ENCODE data around the gene MIEF2. TPM values are rescaled to one million over a fixed set of nuclear protein-coding genes. Genes with fewer than 3 reads are reported as not detected.
A peak's percentile ranks its signal among the peaks of the same experiment; 100 is the strongest.

The MIEF2 gene
- total RNA-seq, 1 donor from 2014 or later: 48.0 TPM

DNA sequence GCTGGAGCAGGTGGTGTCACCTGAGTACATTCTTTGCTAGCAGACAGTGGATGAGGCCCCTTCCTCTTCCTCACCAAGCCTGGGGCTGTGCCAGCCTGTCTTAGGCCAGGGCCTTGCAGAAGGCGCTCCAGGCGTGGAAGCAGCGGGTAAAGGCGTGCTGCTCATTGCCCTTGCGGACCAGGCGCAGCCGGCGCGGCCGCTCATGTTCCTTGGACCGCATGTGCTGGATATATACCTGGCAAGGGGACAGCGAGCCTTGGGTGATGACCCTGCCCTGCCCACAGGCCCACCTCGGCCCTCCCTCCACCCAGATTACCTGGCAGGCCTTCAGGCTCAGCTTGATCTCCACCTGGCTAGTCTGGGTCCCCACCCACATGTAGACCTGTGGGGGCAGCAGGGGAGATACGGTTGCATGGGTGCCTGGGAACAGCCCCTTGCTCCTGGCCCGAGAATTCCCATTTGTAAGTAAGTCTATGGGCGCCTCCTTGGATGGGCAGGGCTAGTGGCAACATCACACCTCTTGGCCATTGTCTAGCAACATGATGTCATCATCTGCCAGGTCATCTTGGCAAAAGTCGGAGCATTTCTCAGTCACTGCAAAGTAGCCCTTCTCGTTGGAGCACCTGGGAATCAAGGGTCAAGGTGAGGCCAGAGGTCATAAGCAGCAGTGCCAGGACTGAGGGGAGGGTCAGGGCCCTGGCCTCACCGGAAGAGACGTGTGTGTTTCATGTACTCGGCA, 15.3 kb upstream of the MIEF2 start:
- no peak overlapping the region for H3K4me3 ChIP-seq (ENCODE audit: low read depth, low read length)
- DNase-seq (ENCODE audit: low read depth): no peak
- TF ChIP-seq CTCF (conservative IDR thresholded peaks at IDR 0.05; ENCODE audit: low read depth, low read length): no peak

- H3K4me3 ChIP-seq (ENCODE audit: low read depth, low read length): no peak overlapping the region
- TF ChIP-seq CTCF (conservative IDR thresholded peaks at IDR 0.05; ENCODE audit: low read depth, low read length): no peak
- DNase-seq (ENCODE audit: low read depth): no peak
These were observed 14.2 kb upstream of the MIEF2 start for GRCh38 chr17:18246109-18246725.

- no peak for TF ChIP-seq CTCF (conservative IDR thresholded peaks at IDR 0.05; ENCODE audit: low read depth, low read length)
- no peak for DNase-seq (ENCODE audit: low read depth)
- H3K4me3 ChIP-seq (ENCODE audit: low read depth, low read length): no peak overlapping the region
These were observed 13.4 kb upstream of the MIEF2 start for GRCh38 chr17:18246880-18247612.

- H3K4me3 ChIP-seq (ENCODE audit: low read depth, low read length): no peak overlapping the region
- no peak for TF ChIP-seq CTCF (conservative IDR thresholded peaks at IDR 0.05; ENCODE audit: low read depth, low read length)
- no peak for DNase-seq (ENCODE audit: low read depth)
These were observed 12.9 kb upstream of the MIEF2 start for GRCh38 chr17:18247613-18248001.

GRCh38 chr17:18248300-18248731, 12.1 kb upstream of the MIEF2 start:
- TF ChIP-seq CTCF (conservative IDR thresholded peaks at IDR 0.05; ENCODE audit: low read depth, low read length): peak; percentile 73
- no peak for DNase-seq (ENCODE audit: low read depth)

GRCh38 chr17:18248811-18249210, 11.7 kb upstream of the MIEF2 start:
- no peak for TF ChIP-seq CTCF (conservative IDR thresholded peaks at IDR 0.05; ENCODE audit: low read depth, low read length)
- no peak for DNase-seq (ENCODE audit: low read depth)

More at GRCh38 chr17:18248300-18248731, 12.1 kb upstream of the MIEF2 start:
- H3K4me3 ChIP-seq (ENCODE audit: low read depth, low read length): no peak overlapping the region

More at GRCh38 chr17:18248811-18249210, 11.7 kb upstream of the MIEF2 start:
- H3K4me3 ChIP-seq (ENCODE audit: low read depth, low read length): no peak overlapping the region

All from epithelial cell of proximal tubule (primary cell).